Activated naive CD4-positive, alpha-beta T cell treated with anti-CD3 and anti-CD28 coated beads for 36 hours (primary cell): ENCODE measurements around the gene CTNNBIP1. TPM values are rescaled to one million over a fixed set of nuclear protein-coding genes. Genes with fewer than 3 reads are reported as not detected.

ENCODE experiments used
- CTCF ChIA-PET: fragments of 350-600 bp; sonication (Branson Sonifier 250); formaldehyde crosslinking; loops from one replicate; lab custom pipeline; 2021; ENCODE audit warnings: antibody characterized with exemption; lab: Charles Lee
- DNase-seq: peaks from one replicate; pipeline ENCODE4 v3.0.0-alpha.2; 2020
- H3K27ac Mint-ChIP-seq: one replicate; pipeline ENCODE4 v1.8.0; 2021; ENCODE audit warnings: mild to moderate bottlenecking, mixed read lengths
- H3K27me3 Mint-ChIP-seq: one replicate; pipeline ENCODE4 v1.8.0; 2021; ENCODE audit warnings: low read depth, mixed read lengths
- H3K36me3 Mint-ChIP-seq: one replicate; pipeline ENCODE4 v1.8.0; 2021; ENCODE audit warnings: low read depth, mixed read lengths
- H3K4me1 Mint-ChIP-seq: one replicate; pipeline ENCODE4 v1.8.0; 2021; ENCODE audit warnings: low read depth, mixed read lengths
- H3K4me3 Mint-ChIP-seq: one replicate; pipeline ENCODE4 v1.8.0; 2021; ENCODE audit warnings: mild to moderate bottlenecking, moderate library complexity, mixed read lengths
- H3K9me3 Mint-ChIP-seq: one replicate; pipeline ENCODE4 v1.8.0; 2021; ENCODE audit warnings: mixed read lengths
- intact Hi-C: fragments of 100-400 bp; cut with micrococcal nuclease; formaldehyde crosslinking; loops from one replicate; pipeline ENCODE4 v1.15.1; 2023
- total RNA-seq, 2 experiments: library from RNA; stranded (reverse); gene quantifications; one replicate each; pipeline ENCODE4 v1.2.3, GENCODE V29; 2021

CTNNBIP1 gene
- total RNA-seq, 2 experiments from 2014 or later = 9.5 to 10.3 TPM

- CTCF ChIA-PET = interaction anchor here (0.8 to 9.6 kb wide), 4 partner anchors 11 to 237 kb away, joined by 3 to 178 read pairs (median 3); no protein-coding TSS in a partner anchor
- intact Hi-C loops = no loop called here
- Mint-ChIP-seq H3K4me3 (no peak overlapping the region), H3K36me3 (no peaks in the 10 kb centered on the region), H3K27ac (no peak overlapping the region), H3K4me1 (peaks cover 7% of the 10 kb centered on the region), H3K9me3 (no peaks in the 10 kb centered on the region), H3K27me3 (no peaks in the 10 kb centered on the region)
- DNase-seq = no peak
Observed at GRCh38 chr1:9863371-9863770, 46.7 kb downstream of the CTNNBIP1 start.

GRCh38 chr1:9861360-9861759, 48.7 kb downstream of the CTNNBIP1 start:
- peaks cover 4% of the 10 kb centered on the region for H3K36me3 Mint-ChIP-seq
- H3K4me1 Mint-ChIP-seq = peaks cover 10% of the 10 kb centered on the region
- CTCF ChIA-PET = interaction anchor here (0.5 to 9.6 kb wide), 7 partner anchors 14 to 539 kb away, joined by 3 to 178 read pairs (median 3); no protein-coding TSS in a partner anchor
- H3K9me3 Mint-ChIP-seq = no peaks in the 10 kb centered on the region
- no peak overlapping the region for H3K27ac Mint-ChIP-seq
- H3K27me3 Mint-ChIP-seq = no peaks in the 10 kb centered on the region
- intact Hi-C loops = no loop called here
- DNase-seq = no peak
- H3K4me3 Mint-ChIP-seq = no peak overlapping the region

- intact Hi-C loops = no loop called here
- no peak overlapping the region for H3K27ac Mint-ChIP-seq
- CTCF ChIA-PET = interaction anchor here (0.8 to 9.6 kb wide), 5 partner anchors 15 to 234 kb away, joined by 3 to 178 read pairs (median 3); no protein-coding TSS in a partner anchor
- no peak overlapping the region for H3K4me3 Mint-ChIP-seq
- peaks cover 10% of the 10 kb centered on the region for H3K4me1 Mint-ChIP-seq
- peaks cover 4% of the 10 kb centered on the region for H3K36me3 Mint-ChIP-seq
- DNase-seq = no peak
- no peaks in the 10 kb centered on the region for H3K27me3 Mint-ChIP-seq
- no peaks in the 10 kb centered on the region for H3K9me3 Mint-ChIP-seq
Observed at GRCh38 chr1:9860887-9861286, 49.2 kb downstream of the CTNNBIP1 start.

- no peaks in the 10 kb centered on the region for H3K27me3 Mint-ChIP-seq
- peaks cover 10% of the 10 kb centered on the region for H3K4me1 Mint-ChIP-seq
- peaks cover 4% of the 10 kb centered on the region for H3K36me3 Mint-ChIP-seq
- H3K9me3 Mint-ChIP-seq = no peaks in the 10 kb centered on the region
- no peak overlapping the region for H3K27ac Mint-ChIP-seq
- CTCF ChIA-PET = interaction anchor here (1.1 to 2.8 kb wide), 3 partner anchors 9 to 233 kb away, joined by 4 to 18 read pairs (median 8); no protein-coding TSS in a partner anchor
- H3K4me3 Mint-ChIP-seq = no peak overlapping the region
- intact Hi-C loops = loop anchor here (2.0 kb wide), 1 partner anchor 75 kb away; no protein-coding TSS in a partner anchor
- DNase-seq = no peak
Observed at GRCh38 chr1:9859281-9860014, 50.6 kb downstream of the CTNNBIP1 start.

- CTCF ChIA-PET = interaction anchor here (1.7 to 2.8 kb wide), 2 partner anchors 10 to 74 kb away, joined by 8 to 18 read pairs; no protein-coding TSS in a partner anchor
- H3K27ac Mint-ChIP-seq = no peak overlapping the region
- intact Hi-C loops = loop anchor here (2.0 kb wide), 1 partner anchor 74 kb away; no protein-coding TSS in a partner anchor
Observed at GRCh38 chr1:9858293-9859035, 51.6 kb downstream of the CTNNBIP1 start.

GRCh38 chr1:9855186-9855585, 54.9 kb downstream of the CTNNBIP1 start:
- no peaks in the 10 kb centered on the region for H3K27me3 Mint-ChIP-seq
- peaks cover 13% of the 10 kb centered on the region for H3K4me1 Mint-ChIP-seq
- intact Hi-C loops = no loop called here
- H3K27ac Mint-ChIP-seq = no peak overlapping the region
- CTCF ChIA-PET = interaction anchor here (2.8 kb wide), 1 partner anchor 71 kb away, joined by 12 read pairs; no protein-coding TSS in a partner anchor
- no peak overlapping the region for H3K4me3 Mint-ChIP-seq
- H3K36me3 Mint-ChIP-seq = peaks cover 8% of the 10 kb centered on the region
- H3K9me3 Mint-ChIP-seq = peaks cover 5% of the 10 kb centered on the region
- DNase-seq = no peak

More at GRCh38 chr1:9858293-9859035, 51.6 kb downstream of the CTNNBIP1 start:
- Mint-ChIP-seq H3K27me3 (no peaks in the 10 kb centered on the region), H3K9me3 (peaks cover 4% of the 10 kb centered on the region), H3K4me3 (no peak overlapping the region), H3K36me3 (peaks cover 8% of the 10 kb centered on the region), H3K4me1 (peaks cover 10% of the 10 kb centered on the region)
- peak; percentile 43 for DNase-seq

- H3K27ac Mint-ChIP-seq = no peak overlapping the region
- DNase-seq = no peak
- no peaks in the 10 kb centered on the region for H3K27me3 Mint-ChIP-seq
Observed at GRCh38 chr1:9853249-9853595, 56.8 kb downstream of the CTNNBIP1 start.

GRCh38 chr1:9852410-9853248, 57.4 kb downstream of the CTNNBIP1 start:
- H3K36me3 Mint-ChIP-seq = peaks cover 4% of the 10 kb centered on the region
- H3K27me3 Mint-ChIP-seq = no peaks in the 10 kb centered on the region
- DNase-seq = no peak
- no peak overlapping the region for H3K4me3 Mint-ChIP-seq
- intact Hi-C loops = no loop called here
- peaks cover 5% of the 10 kb centered on the region for H3K9me3 Mint-ChIP-seq
- no peak overlapping the region for H3K27ac Mint-ChIP-seq
- H3K4me1 Mint-ChIP-seq = peaks cover 9% of the 10 kb centered on the region
- CTCF ChIA-PET = interaction anchor here (2.8 kb wide), 1 partner anchor 68 kb away, joined by 12 read pairs; no protein-coding TSS in a partner anchor

More at GRCh38 chr1:9853249-9853595, 56.8 kb downstream of the CTNNBIP1 start:
- CTCF ChIA-PET = interaction anchor here (2.8 kb wide), 1 partner anchor 69 kb away, joined by 12 read pairs; no protein-coding TSS in a partner anchor
- Mint-ChIP-seq H3K4me1 (peaks cover 10% of the 10 kb centered on the region), H3K36me3 (peaks cover 8% of the 10 kb centered on the region), H3K4me3 (no peak overlapping the region), H3K9me3 (peaks cover 5% of the 10 kb centered on the region)
- intact Hi-C loops = no loop called here

- peaks cover 4% of the 10 kb centered on the region for H3K36me3 Mint-ChIP-seq
- no peak overlapping the region for H3K4me3 Mint-ChIP-seq
- H3K9me3 Mint-ChIP-seq = peaks cover 5% of the 10 kb centered on the region
- CTCF ChIA-PET = no interaction called here
- H3K4me1 Mint-ChIP-seq = peaks cover 9% of the 10 kb centered on the region
- no peaks in the 10 kb centered on the region for H3K27me3 Mint-ChIP-seq
- no peak for DNase-seq
- H3K27ac Mint-ChIP-seq = no peak overlapping the region
- intact Hi-C loops = no loop called here
Observed at GRCh38 chr1:9852004-9852403, 58.1 kb downstream of the CTNNBIP1 start.

GRCh38 chr1:9850442-9851162, 59.5 kb downstream of the CTNNBIP1 start:
- H3K4me3 Mint-ChIP-seq = peak overlapping the region; percentile 57
- intact Hi-C loops = no loop called here
- DNase-seq = peak; percentile 16
- CTCF ChIA-PET = interaction anchor here (0.6 to 1.7 kb wide), 3 partner anchors 12 to 66 kb away, joined by 3 to 9 read pairs (median 5); no protein-coding TSS in a partner anchor
- H3K36me3 Mint-ChIP-seq = peaks cover 4% of the 10 kb centered on the region
- no peak overlapping the region for H3K27ac Mint-ChIP-seq
- peaks cover 9% of the 10 kb centered on the region for H3K4me1 Mint-ChIP-seq
- H3K27me3 Mint-ChIP-seq = no peaks in the 10 kb centered on the region
- peaks cover 5% of the 10 kb centered on the region for H3K9me3 Mint-ChIP-seq
